OCI-LY1 (cell line): ENCODE measurements around the gene TMEM208.

Experiments used
- CTCF ChIP-seq: fragments of 200-600 bp; sonication (generic), shearing (Covaris generic); IDR thresholded peaks from 2 replicates; pipeline ENCODE4 v1.5.1; 2017; ENCODE audit warnings: mild to moderate bottlenecking, antibody characterized with exemption, low read length, moderate library complexity, mixed read lengths
- EZH2 ChIP-seq: fragments of 200-600 bp; sonication (generic), shearing (Covaris generic); IDR thresholded peaks from 2 replicates; pipeline ENCODE4 v1.8.0; 2017; ENCODE audit warnings: borderline replicate concordance, mixed run types, mild to moderate bottlenecking, antibody characterized with exemption, low read length, moderate library complexity, mixed read lengths

GRCh38 chr16:67200491-67200890, 26.4 kb upstream of the TMEM208 start:
- TF ChIP-seq CTCF, result no peak
- TF ChIP-seq EZH2, result no peak
